ELR (cell line): ENCODE results near the gene PTPRN2.
"Not testable (repeated sequence)": the region's sequence is repeated elsewhere in the genome, so short reads cannot be mapped to it uniquely, and the experiment has no call there.

Experiments
- DNase-seq: peaks from one replicate; pipeline ENCODE4 v3.0.0-alpha.2; 2015; ENCODE audit warnings: low read depth

PTPRN2 gene

GRCh38 chr7:158587162-158588084 is at the start of gene PTPRN2:
Gene PTPRN2, minus strand, starts transcription at chr7:158587823.
- peak; percentile 50 for DNase-seq

- DNase-seq: no peak
Observed at GRCh38 chr7:158633055-158633956, 45.7 kb upstream of the PTPRN2 start.

- DNase-seq: no peak
Observed at GRCh38 chr7:158631574-158632195, 44.1 kb upstream of the PTPRN2 start.

- not testable (repeated sequence) for DNase-seq
Observed at GRCh38 chr7:158626289-158626688, 38.7 kb upstream of the PTPRN2 start.

- DNase-seq: no peak
Observed at GRCh38 chr7:158623241-158623640, 35.6 kb upstream of the PTPRN2 start.

GRCh38 chr7:158620839-158621441 is 33.3 kb upstream of the PTPRN2 start:
- DNase-seq: no peak

GRCh38 chr7:158620418-158620817 is 32.8 kb upstream of the PTPRN2 start:
- no peak for DNase-seq

- DNase-seq: no peak
Observed at GRCh38 chr7:158618745-158619140, 31.1 kb upstream of the PTPRN2 start.

- no peak for DNase-seq
Observed at GRCh38 chr7:158617737-158618128, 30.1 kb upstream of the PTPRN2 start.

- no peak for DNase-seq
Observed at GRCh38 chr7:158616050-158616449, 28.4 kb upstream of the PTPRN2 start.

- peak; percentile 41 for DNase-seq
Observed at GRCh38 chr7:158614700-158615099, 27.1 kb upstream of the PTPRN2 start.

GRCh38 chr7:158613481-158613880 is 25.9 kb upstream of the PTPRN2 start:
- DNase-seq: no peak

GRCh38 chr7:158612546-158612945 is 24.9 kb upstream of the PTPRN2 start:
- DNase-seq: no peak

GRCh38 chr7:158611541-158611940 is 23.9 kb upstream of the PTPRN2 start:
- no peak for DNase-seq

- no peak for DNase-seq
Observed at GRCh38 chr7:158609313-158609974, 21.8 kb upstream of the PTPRN2 start.

- no peak for DNase-seq
Observed at GRCh38 chr7:158607563-158607962, 19.9 kb upstream of the PTPRN2 start.

GRCh38 chr7:158606671-158607424 is 19.2 kb upstream of the PTPRN2 start:
- no peak for DNase-seq

- DNase-seq: no peak
Observed at GRCh38 chr7:158606129-158606528, 18.5 kb upstream of the PTPRN2 start.

GRCh38 chr7:158603773-158604755 is 16.4 kb upstream of the PTPRN2 start:
- DNase-seq: no peak
